Vagina (tissue), 2 donors: ENCODE measurements around the gene USP34.

Experiments
- CTCF ChIP-seq, 3 experiments: fragments of 450-650 bp in 2 of 3; fragments of 200-600 bp in 1 of 3; sonication (generic) in 1 of 3; IDR thresholded peaks; one replicate each; pipeline ENCODE4 v1.5.1; 2017 to 2019; ENCODE audit warnings: antibody characterized with exemption in 3 of 3, mild to moderate bottlenecking in 2 of 3, moderate library complexity in 2 of 3
- POLR2A ChIP-seq, 2 donors: fragments of 450-650 bp; IDR thresholded peaks; one replicate each; pipeline ENCODE4 v1.6.1; 2017; ENCODE audit warnings: antibody characterized with exemption in 2 of 2, mild to moderate bottlenecking in 2 of 2, moderate library complexity in 2 of 2

GRCh38 chr2:61220768-61221167 lies 250.1 kb downstream of the USP34 start:
- no peak for TF ChIP-seq CTCF (IDR thresholded peaks at IDR 0.05)
- no peak for TF ChIP-seq POLR2A (IDR thresholded peaks at IDR 0.05)
